HG02885 (cell line): ENCODE data around the gene ZFYVE16.
A peak's percentile ranks its signal among the peaks of the same experiment; 100 is the strongest.
"Not testable (repeated sequence)": the region's sequence is repeated elsewhere in the genome, so short reads cannot be mapped to it uniquely, and the experiment has no call there.

Experiments
- ATAC-seq: cut with Tn5 transposase; IDR thresholded peaks from one replicate; pipeline ENCODE4 v1.9.1; 2021; ENCODE audit warnings: mild to moderate bottlenecking; ENCODE audit not compliant: unreplicated experiment, poor library complexity

Gene ZFYVE16

GRCh38 chr5:80482578-80482977 is 74.7 kb downstream of the ZFYVE16 start:
- no peak for ATAC-seq

GRCh38 chr5:80483636-80484232 is 75.9 kb downstream of the ZFYVE16 start:
- no peak for ATAC-seq

GRCh38 chr5:80487444-80487828 is 79.6 kb downstream of the ZFYVE16 start:
- ATAC-seq, result no peak

- peak; percentile 89 for ATAC-seq
These were observed 80.2 kb downstream of the ZFYVE16 start, which contains the start of gene FAM151B for GRCh38 chr5:80487829-80488721. Gene FAM151B (plus strand): TSS chr5:80488100. CDS start chr5:80488124, 24 bp downstream.

GRCh38 chr5:80491296-80491695 is 83.4 kb downstream of the ZFYVE16 start:
- ATAC-seq, result no peak

- ATAC-seq, result no peak
These were observed 84.9 kb downstream of the ZFYVE16 start for GRCh38 chr5:80492741-80493140.

- ATAC-seq, result not testable (repeated sequence)
These were observed 85.6 kb downstream of the ZFYVE16 start for GRCh38 chr5:80493443-80493842.

GRCh38 chr5:80495891-80496290 is 88.0 kb downstream of the ZFYVE16 start:
- ATAC-seq, result no peak

GRCh38 chr5:80502800-80503199 is 94.9 kb downstream of the ZFYVE16 start:
- ATAC-seq, result no peak

- ATAC-seq, result no peak
These were observed 95.8 kb downstream of the ZFYVE16 start for GRCh38 chr5:80503641-80504040.

- no peak for ATAC-seq
These were observed 97.0 kb downstream of the ZFYVE16 start for GRCh38 chr5:80504833-80505232.

GRCh38 chr5:80507663-80508062 is 99.8 kb downstream of the ZFYVE16 start:
- no peak for ATAC-seq

- no peak for ATAC-seq
These were observed 101.0 kb downstream of the ZFYVE16 start for GRCh38 chr5:80508844-80509243.

GRCh38 chr5:80509362-80509761 is 101.5 kb downstream of the ZFYVE16 start:
- ATAC-seq, result no peak

- no peak for ATAC-seq
These were observed 109.0 kb downstream of the ZFYVE16 start for GRCh38 chr5:80516826-80517225.
